ENCODE measurements around the gene BTBD9.

The BTBD9 gene

GRCh38 chr6:38505826-38506225, 133.9 kb downstream of the BTBD9 start:
- ATAC-seq: no peak

- ATAC-seq: no peak
Observed at GRCh38 chr6:38504996-38505395, 134.7 kb downstream of the BTBD9 start.

GRCh38 chr6:38503960-38504682, 135.6 kb downstream of the BTBD9 start:
- ATAC-seq: no peak

DNA sequence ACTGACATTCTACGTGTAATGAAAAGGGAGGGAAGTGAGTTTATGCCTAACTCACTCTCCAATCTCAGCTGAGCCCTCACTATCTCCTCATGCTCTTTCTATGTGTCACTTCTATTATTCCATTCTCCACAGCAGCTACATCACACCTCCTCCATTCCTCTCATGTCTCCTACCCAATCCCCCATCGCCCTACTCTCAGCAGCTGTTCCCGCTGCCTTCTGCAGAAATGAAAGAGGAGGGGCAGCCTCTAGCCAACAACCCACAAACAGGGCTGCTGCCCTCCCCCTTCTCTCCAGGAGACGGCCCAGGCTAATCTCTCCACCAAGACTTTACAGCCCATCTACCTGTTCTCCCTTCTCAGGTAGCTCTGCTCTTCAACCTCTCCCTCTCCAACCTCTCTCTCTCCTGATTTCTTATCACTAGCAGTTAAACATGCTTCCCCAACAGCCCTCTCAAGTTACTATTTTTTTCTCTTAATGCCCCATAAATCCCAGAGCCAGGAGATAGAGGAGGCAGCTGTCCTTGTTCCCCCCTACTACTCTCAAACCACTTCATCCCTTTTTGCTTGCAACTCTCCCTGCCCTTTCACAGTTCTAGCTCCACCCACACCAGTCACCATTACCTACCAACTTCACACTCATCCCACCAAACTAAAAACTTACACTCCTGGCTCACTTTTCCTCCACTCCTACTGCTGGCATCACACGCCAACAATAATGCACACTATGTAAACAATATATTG, 136.5 kb downstream of the BTBD9 start:
- ATAC-seq: no peak

DNA sequence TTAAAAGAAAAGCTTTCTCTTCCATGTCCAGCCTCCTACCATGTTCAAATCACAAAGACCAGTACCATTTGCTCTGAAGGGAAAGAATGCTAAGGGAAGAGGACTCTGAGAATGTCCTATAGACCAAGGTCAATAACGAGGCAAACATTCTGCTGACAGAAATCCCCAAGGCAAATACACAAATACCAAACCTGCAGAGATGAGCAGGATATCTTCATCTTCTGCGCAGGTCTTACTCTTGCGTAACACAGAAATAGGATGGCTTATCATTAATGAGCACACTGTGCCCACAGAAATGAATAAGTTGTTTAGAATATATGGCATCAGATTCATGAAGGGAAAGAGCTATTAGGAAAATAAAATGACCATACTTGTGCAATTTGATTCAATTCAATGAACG, 137.3 kb downstream of the BTBD9 start:
- ATAC-seq: no peak

DNA sequence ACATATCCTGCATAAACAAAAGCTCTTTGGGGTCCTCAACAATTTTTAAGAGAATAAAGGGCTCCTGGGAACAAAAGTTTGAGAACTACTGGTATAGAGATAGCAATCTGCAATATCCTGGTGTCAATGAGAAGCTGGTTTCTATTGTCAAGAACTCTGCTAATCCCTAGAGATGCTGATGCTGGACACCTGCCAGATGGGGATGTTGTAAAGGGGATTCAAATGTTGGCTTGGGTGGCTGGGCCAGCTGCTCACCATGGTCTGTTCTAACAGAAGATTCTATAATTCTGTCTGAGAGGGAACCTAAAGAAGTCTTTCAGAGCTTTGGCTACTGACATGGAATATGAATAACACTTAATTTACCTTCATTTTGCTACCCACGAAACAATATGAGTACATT, 137.8 kb downstream of the BTBD9 start:
- ATAC-seq: no peak

DNA sequence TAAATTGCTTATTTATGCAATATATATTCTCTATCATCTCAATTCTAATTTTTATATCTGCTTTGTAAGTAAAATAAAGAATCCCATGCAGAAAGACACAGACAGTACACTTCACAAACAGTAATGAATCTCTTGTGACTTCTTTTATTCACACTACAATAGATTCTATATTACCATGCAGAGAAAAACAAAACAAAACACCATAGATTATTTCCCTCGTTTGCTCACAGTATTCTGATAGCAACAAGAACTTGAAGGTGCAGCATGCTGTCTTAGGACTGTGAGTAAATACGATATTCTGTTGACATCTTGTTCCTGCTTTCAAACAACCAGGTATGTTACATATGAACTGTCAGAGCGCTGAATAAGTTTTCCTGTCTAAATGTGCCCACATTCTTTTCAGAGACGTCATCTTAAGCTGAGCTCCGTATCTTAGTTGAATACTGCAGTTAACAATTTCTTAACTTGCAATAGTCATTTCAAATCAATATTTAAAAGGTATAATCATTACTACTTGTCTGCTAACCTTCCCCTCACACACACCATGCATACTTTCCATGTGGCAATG, 140.1 kb downstream of the BTBD9 start:
- ATAC-seq: no peak

DNA sequence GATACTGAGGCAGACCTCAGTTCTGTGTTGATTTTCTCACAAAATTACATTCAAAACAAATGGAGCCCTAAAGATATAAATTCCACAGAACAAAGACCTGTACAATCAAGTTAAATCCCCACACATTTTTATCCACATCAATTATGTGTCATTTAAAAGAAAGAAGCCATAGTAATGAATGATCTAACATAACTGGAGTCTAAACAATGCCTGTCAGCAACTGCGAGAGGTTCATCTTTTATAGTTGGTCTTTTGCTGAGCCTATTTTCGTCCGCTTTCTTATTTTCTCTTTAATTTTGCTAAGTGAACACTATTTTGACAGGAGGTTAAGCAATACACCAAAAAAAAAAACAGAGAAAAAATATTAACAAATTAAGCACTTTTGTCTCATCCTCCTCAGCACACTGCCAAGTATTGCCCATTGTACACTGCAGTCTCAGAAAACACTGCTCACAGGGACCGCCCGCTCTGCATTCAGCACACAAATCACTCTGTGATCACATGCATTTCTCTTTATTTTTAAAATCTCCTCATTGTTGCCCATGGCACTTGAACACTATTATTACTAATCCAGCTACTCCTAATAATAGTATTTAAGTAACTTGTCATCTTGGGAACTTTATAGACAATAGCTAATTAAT, 140.8 kb downstream of the BTBD9 start:
- no peak for ATAC-seq

DNA sequence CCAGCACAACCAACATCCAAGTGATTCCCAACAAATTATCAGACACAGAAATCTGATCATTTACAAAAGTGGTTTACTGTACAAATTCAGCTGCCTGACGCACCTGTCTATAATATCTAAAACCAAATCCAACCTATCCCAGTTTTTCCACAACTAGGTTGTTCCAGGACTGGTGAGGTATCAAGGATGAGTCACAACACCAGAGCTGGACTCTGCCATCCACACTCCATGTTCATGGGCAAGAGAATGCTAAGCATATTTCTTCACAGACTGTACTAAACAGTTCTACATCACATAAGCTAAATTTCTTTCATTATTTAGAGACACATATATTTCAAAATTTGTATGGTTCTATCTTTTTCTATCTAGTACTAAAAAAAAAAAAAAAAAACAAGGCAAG, 141.6 kb downstream of the BTBD9 start:
- ATAC-seq: no peak

DNA sequence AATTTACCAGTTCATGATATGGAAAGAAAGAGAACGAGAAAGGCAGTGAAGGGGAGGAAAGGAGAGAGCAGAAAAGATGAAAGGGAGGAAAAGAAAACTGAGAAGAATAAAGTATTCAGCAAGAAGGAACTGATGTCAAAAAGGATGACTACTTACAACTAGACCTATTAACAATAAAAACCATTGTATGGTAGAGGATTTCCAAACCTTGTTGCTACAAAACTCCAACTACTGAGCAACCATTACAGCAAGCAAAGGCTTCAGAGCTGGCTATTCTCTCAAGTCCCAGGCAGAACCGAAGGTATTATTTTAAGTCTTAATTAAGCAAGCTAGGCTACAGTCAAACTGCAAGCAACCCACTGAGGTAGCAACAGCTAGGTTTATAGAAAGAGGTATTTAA, 142.2 kb downstream of the BTBD9 start:
- ATAC-seq: no peak

DNA sequence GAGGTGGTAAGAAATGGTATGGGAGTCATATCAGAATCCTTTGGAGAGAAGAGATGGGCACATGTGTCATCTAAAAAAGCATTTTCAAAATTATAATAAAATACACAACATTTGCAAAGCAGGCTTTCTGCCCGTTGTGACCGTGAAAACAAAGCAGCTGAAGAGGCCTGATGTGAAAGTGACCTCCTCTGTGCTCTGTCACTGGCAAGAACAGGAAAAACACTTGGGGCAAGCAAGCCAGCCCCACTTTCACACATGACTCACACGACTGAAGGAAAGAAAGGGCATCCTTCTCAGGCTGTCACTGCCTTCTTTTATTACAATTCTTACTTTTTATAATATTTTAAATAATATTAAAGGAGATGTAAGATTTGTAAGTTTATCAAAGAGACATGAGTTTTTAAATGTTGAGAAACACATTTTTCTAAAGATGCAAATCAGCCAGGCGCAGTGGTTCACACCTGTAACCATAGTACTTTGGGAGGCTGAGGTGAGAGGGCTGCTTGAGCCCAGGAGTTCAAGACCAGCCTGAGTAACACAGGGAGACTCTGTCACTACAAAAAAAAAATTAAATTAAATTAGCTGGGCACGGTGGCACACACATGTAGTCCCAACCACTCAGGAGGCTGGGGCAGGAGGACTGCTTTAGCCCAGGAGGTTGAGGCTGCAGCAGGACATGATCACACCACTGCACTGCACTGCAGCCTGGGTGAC, 143.7 kb downstream of the BTBD9 start:
- peak in 1 of 2 donors; percentile 45 for ATAC-seq

- peak; percentile 13 to 60 for ATAC-seq
Observed at GRCh38 chr6:38495518-38495917, 144.2 kb downstream of the BTBD9 start.

DNA sequence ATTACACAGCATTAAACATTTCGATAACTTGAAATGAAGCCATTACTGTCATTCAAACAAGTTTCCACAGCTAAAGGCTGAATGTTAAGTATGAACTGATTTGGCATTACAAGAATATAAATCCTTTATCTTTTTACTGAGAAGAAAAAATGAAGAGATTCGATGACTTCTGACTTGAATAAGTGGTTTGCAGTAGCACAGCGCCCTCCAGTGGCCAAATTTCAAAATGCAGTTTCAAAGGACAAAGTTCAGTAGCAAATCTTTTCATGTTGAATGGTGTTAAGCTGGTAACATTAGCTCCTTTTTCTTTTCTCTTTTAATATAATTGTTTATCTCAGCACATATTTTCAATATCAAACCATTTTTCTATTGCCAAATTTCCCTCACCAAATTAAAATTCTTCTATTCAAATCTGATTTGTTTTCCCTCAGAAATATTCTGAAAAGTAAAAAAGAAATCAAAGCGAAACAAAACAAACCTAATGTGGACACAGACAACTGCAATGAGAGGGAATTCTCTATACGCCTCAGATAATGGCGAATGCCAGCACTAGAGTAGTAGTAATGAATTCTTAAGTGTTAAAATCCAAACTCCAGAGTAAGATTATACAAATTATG, 145.7 kb downstream of the BTBD9 start:
- ATAC-seq: no peak

- ATAC-seq: no peak
Observed at GRCh38 chr6:38492031-38492430, 147.7 kb downstream of the BTBD9 start.

GRCh38 chr6:38489951-38490350, 149.8 kb downstream of the BTBD9 start:
- ATAC-seq: no peak

DNA sequence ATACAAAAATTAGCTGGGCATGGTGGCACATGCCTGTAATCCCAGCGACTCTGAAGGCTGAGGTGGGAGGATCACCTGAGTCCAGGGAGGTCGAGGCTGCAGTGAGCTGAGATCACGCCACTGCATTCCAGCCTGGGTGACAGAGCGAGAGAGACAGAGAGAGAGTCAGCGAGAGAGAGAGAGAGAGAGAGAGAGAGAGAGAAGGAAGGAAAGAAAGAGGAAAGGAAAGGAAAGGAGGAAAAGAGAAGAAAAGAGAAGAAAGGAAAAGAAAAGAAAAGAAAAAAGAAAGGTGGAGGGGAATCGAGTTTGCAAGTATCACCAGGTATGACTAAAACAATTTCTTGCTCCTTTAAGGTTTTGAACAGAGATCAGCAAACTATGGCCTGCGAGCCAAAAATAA, 152.3 kb downstream of the BTBD9 start:
- ATAC-seq: no peak

DNA sequence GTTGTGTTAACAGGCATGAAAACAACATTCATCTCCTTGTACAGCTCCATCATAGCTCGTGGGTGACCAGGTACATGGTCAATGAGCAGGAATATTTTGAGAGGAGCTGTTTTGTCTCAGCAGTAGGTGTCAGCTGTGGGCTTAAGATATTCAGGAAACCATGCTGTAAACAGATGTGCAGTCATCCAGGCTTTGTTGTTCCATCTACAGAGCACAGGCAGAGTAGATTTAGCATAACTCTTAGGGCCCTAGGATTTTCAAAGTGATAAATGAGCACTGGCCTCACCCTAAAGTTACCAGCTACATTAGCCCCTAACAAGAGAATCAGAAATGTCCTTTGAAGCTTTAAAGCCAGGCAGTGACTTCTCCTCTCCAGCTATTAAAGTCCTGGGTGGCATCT, 154.2 kb downstream of the BTBD9 start:
- ATAC-seq: no peak

- no peak for ATAC-seq
Observed at GRCh38 chr6:38484656-38485055, 155.1 kb downstream of the BTBD9 start.

DNA sequence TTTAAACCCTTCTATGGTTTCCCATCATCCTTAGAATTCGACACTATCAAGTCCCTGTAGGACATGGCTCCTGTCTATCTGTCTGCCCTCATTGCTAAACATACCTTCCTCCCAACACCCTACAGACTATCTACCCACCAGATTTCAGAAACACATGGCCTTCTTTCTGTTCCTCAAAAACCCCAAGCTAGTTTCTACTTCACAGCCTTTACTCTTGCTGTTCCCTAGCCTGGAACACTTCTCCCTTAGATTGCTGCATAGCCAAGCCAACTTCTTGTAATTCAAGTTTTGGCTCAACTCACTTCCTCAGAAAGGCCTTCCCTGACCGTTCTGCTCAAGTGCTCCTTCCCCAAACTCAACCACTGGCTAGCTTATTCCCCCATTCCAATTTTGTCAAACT, 156.2 kb downstream of the BTBD9 start:
- no peak for ATAC-seq

- ATAC-seq: no peak
Observed at GRCh38 chr6:38482466-38482865, 157.3 kb downstream of the BTBD9 start.

DNA sequence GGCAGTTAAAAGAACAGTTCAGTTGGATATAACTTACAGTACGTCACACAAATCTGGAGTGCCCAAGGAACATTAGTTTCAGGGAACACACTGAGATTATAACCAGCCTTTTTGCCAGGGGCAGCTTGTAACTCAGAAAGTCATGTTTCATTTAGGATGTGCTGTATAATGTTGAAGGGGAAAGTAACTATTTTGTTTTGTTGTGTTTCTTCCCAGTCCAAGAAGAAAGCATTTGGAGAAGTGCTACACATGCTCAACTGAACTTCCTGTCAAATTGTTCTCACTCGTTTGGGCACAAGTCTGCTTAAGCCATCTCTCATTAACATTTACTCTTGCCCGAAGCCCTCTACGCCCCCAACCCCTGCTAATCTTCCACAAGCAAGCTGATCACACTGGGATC, 157.9 kb downstream of the BTBD9 start:
- ATAC-seq: no peak

DNA sequence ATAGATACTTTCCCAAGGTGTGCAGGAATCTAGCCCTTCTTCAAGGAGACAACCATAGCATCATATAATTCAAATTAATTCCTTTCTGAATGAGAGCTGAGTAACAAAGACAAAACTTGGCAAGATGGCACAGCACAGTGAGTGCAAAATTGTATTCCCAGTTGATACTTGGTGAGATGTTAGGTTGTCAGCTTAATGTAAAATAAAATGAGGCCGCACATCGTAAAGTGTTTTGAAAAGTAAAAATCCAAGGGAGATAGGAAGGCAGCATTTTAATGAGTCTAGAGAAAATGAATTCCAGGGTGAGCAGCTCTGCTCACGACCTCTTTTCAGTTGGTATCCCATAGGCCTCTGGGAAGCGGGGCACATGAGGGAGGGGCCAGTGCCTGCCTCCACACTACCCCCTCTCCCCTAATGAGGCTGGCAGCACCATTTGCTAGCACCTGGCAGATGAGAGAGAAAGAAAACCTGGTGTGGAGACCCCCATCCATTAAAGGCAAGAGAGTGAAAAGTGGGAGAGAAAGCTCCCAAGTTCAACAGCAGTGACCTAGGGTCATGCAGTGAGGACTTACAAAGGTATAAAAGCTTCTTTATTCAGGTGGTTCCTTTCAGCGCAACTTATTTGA, 158.4 kb downstream of the BTBD9 start:
- no peak for ATAC-seq
